T-helper 2 cell treated with Interferon-gamma antibody and Interleukin-4, amounts not matched to agents 5 μg/mL and 100 μg/mL, for 36 hours (primary cell): ENCODE data around the gene POLR3H.

Source experiments
- DNase-seq: peaks from one replicate; pipeline ENCODE4 v3.0.0; 2021; ENCODE audit warnings: low spot score
- H3K27ac Mint-ChIP-seq: one replicate; pipeline ENCODE4 v1.8.0; 2021; ENCODE audit warnings: mild to moderate bottlenecking, mixed read lengths
- H3K27me3 Mint-ChIP-seq: one replicate; pipeline ENCODE4 v1.8.0; 2021; ENCODE audit warnings: low read depth, mixed read lengths
- H3K36me3 Mint-ChIP-seq: one replicate; pipeline ENCODE4 v1.8.0; 2021; ENCODE audit warnings: low read depth, mixed read lengths
- H3K4me1 Mint-ChIP-seq: one replicate; pipeline ENCODE4 v1.8.0; 2021; ENCODE audit warnings: low read depth, mixed read lengths
- H3K4me3 Mint-ChIP-seq: one replicate; pipeline ENCODE4 v1.8.0; 2022; ENCODE audit warnings: mild to moderate bottlenecking, moderate library complexity, mixed read lengths
- H3K9me3 Mint-ChIP-seq: one replicate; pipeline ENCODE4 v1.8.0; 2021; ENCODE audit warnings: mixed read lengths

Gene POLR3H

GRCh38 chr22:41538583-41538982, 5.7 kb downstream of the POLR3H start:
- Mint-ChIP-seq H3K27me3 (no peaks in the 10 kb centered on the region), H3K27ac (no peak overlapping the region), H3K9me3 (no peaks in the 10 kb centered on the region), H3K4me1 (peaks cover 17% of the 10 kb centered on the region), H3K36me3 (peaks cover 8% of the 10 kb centered on the region), H3K4me3 (no peak overlapping the region)
- no peak for DNase-seq

GRCh38 chr22:41537203-41537602, 7.1 kb downstream of the POLR3H start:
- DNase-seq, result no peak
- Mint-ChIP-seq H3K4me3 (no peak overlapping the region), H3K27ac (no peak overlapping the region), H3K4me1 (peaks cover 7% of the 10 kb centered on the region), H3K36me3 (peaks cover 11% of the 10 kb centered on the region), H3K27me3 (no peaks in the 10 kb centered on the region), H3K9me3 (no peaks in the 10 kb centered on the region)

GRCh38 chr22:41535244-41535643, 9.0 kb downstream of the POLR3H start:
- DNase-seq, result no peak
- no peaks in the 10 kb centered on the region for H3K4me1 Mint-ChIP-seq
- no peaks in the 10 kb centered on the region for H3K27me3 Mint-ChIP-seq
- H3K27ac Mint-ChIP-seq, result no peak overlapping the region
- H3K36me3 Mint-ChIP-seq, result peaks cover 11% of the 10 kb centered on the region
- no peaks in the 10 kb centered on the region for H3K9me3 Mint-ChIP-seq
- no peak overlapping the region for H3K4me3 Mint-ChIP-seq

GRCh38 chr22:41534219-41534618, 10.1 kb downstream of the POLR3H start:
- DNase-seq, result no peak
- H3K27me3 Mint-ChIP-seq, result no peaks in the 10 kb centered on the region
- no peak overlapping the region for H3K4me3 Mint-ChIP-seq
- no peaks in the 10 kb centered on the region for H3K9me3 Mint-ChIP-seq
- H3K4me1 Mint-ChIP-seq, result no peaks in the 10 kb centered on the region
- H3K27ac Mint-ChIP-seq, result no peak overlapping the region
- peaks cover 5% of the 10 kb centered on the region for H3K36me3 Mint-ChIP-seq

GRCh38 chr22:41532908-41533825, 11.1 kb downstream of the POLR3H start:
- H3K4me3 Mint-ChIP-seq, result no peak overlapping the region
- DNase-seq, result peak; percentile 56
- no peaks in the 10 kb centered on the region for H3K27me3 Mint-ChIP-seq
- H3K27ac Mint-ChIP-seq, result no peak overlapping the region
- H3K9me3 Mint-ChIP-seq, result no peaks in the 10 kb centered on the region
- no peaks in the 10 kb centered on the region for H3K4me1 Mint-ChIP-seq
- H3K36me3 Mint-ChIP-seq, result peaks cover 12% of the 10 kb centered on the region

- Mint-ChIP-seq H3K27me3 (no peaks in the 10 kb centered on the region), H3K36me3 (peaks cover 15% of the 10 kb centered on the region), H3K9me3 (no peaks in the 10 kb centered on the region), H3K4me1 (no peaks in the 10 kb centered on the region), H3K4me3 (no peak overlapping the region), H3K27ac (no peak overlapping the region)
- no peak for DNase-seq
Observed at GRCh38 chr22:41531715-41532477, 12.4 kb downstream of the POLR3H start.

GRCh38 chr22:41530890-41531714, 13.2 kb downstream of the POLR3H start:
- Mint-ChIP-seq H3K36me3 (peaks cover 15% of the 10 kb centered on the region), H3K27ac (peak overlapping the region; percentile 36), H3K27me3 (no peaks in the 10 kb centered on the region), H3K4me3 (no peak overlapping the region), H3K9me3 (no peaks in the 10 kb centered on the region), H3K4me1 (peaks cover 3% of the 10 kb centered on the region)
- DNase-seq, result no peak

- peaks cover 17% of the 10 kb centered on the region for H3K36me3 Mint-ChIP-seq
- H3K27me3 Mint-ChIP-seq, result no peaks in the 10 kb centered on the region
Observed at GRCh38 chr22:41528938-41529561, 15.2 kb downstream of the POLR3H start.

GRCh38 chr22:41528132-41528766, 16.0 kb downstream of the POLR3H start:
- peaks cover 13% of the 10 kb centered on the region for H3K4me1 Mint-ChIP-seq
- H3K4me3 Mint-ChIP-seq, result no peak overlapping the region
- no peaks in the 10 kb centered on the region for H3K9me3 Mint-ChIP-seq
- H3K27me3 Mint-ChIP-seq, result no peaks in the 10 kb centered on the region
- no peak for DNase-seq
- H3K36me3 Mint-ChIP-seq, result peaks cover 14% of the 10 kb centered on the region
- no peak overlapping the region for H3K27ac Mint-ChIP-seq

More at GRCh38 chr22:41528938-41529561, 15.2 kb downstream of the POLR3H start:
- Mint-ChIP-seq H3K27ac (no peak overlapping the region), H3K9me3 (no peaks in the 10 kb centered on the region), H3K4me3 (no peak overlapping the region), H3K4me1 (peaks cover 13% of the 10 kb centered on the region)
- no peak for DNase-seq

GRCh38 chr22:41526830-41527799, 17.2 kb downstream of the POLR3H start:
- DNase-seq, result peak; percentile 35
- H3K36me3 Mint-ChIP-seq, result peaks cover 15% of the 10 kb centered on the region
- H3K4me3 Mint-ChIP-seq, result no peak overlapping the region
- no peaks in the 10 kb centered on the region for H3K9me3 Mint-ChIP-seq
- H3K27ac Mint-ChIP-seq, result peak overlapping the region; percentile 26
- no peaks in the 10 kb centered on the region for H3K27me3 Mint-ChIP-seq
- peaks cover 13% of the 10 kb centered on the region for H3K4me1 Mint-ChIP-seq

- no peaks in the 10 kb centered on the region for H3K9me3 Mint-ChIP-seq
- H3K27me3 Mint-ChIP-seq, result no peaks in the 10 kb centered on the region
- no peak for DNase-seq
- peaks cover 15% of the 10 kb centered on the region for H3K36me3 Mint-ChIP-seq
- H3K27ac Mint-ChIP-seq, result peak overlapping the region; percentile 36
- no peak overlapping the region for H3K4me3 Mint-ChIP-seq
- H3K4me1 Mint-ChIP-seq, result peaks cover 13% of the 10 kb centered on the region
Observed at GRCh38 chr22:41526226-41526829, 17.9 kb downstream of the POLR3H start.
